Raji (cell line): ENCODE data around the gene POU6F1.

Experiments
- POLR2A ChIP-seq: IDR thresholded peaks from 2 replicates; pipeline ENCODE4 v1.6.1; 2011; ENCODE audit warnings: low read depth, low read length, control low read depth; ENCODE audit not compliant: insufficient read depth

The POU6F1 gene

GRCh38 chr12:51147309-51147708, 70.6 kb downstream of the POU6F1 start:
- no peak for TF ChIP-seq POLR2A

DNA sequence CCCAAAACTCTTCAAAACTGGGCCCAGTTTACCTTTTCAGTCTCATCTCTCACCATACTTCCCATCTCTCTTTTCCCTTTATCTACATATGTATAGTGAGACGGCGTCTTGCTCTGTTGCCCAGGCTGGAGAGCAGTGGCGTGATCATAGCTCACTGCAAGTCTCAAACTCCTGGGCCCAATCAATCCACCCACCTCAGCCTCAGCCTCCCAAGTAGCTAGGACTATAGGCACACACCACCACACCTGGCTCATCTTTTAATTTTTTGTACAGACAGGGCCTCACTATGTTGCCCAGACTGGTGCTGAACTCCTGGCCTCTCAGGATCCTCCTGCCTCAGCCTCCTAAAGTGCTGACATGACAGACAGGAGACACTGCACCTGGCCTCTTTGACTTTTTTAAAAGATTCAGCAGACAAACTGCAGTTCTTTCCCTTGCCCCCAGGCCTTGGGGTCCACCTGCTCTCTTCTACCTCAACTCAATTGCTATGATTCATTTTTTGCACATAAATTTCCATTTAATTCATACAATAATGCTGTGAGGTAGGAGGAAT, 78.5 kb downstream of the POU6F1 start:
- no peak for TF ChIP-seq POLR2A
